Testis (tissue), 2 donors: ENCODE data around the gene SCAP.

Experiments used
- POLR2A ChIP-seq: fragments of 450-650 bp; IDR thresholded peaks from one replicate; pipeline ENCODE4 v1.6.1; 2017; ENCODE audit warnings: antibody characterized with exemption, mild to moderate bottlenecking, moderate library complexity
- TF ChIP-seq, protein P1 (sequence below), 3 experiments: fragments of 450-650 bp in 2 of 3; fragments of 200-600 bp in 1 of 3; sonication (generic) in 1 of 3; IDR thresholded peaks; one replicate each; pipeline ENCODE4 v1.5.1; 2016 to 2019; ENCODE audit warnings: antibody characterized with exemption in 3 of 3, mild to moderate bottlenecking in 2 of 3, moderate library complexity in 1 of 3

DNA sequence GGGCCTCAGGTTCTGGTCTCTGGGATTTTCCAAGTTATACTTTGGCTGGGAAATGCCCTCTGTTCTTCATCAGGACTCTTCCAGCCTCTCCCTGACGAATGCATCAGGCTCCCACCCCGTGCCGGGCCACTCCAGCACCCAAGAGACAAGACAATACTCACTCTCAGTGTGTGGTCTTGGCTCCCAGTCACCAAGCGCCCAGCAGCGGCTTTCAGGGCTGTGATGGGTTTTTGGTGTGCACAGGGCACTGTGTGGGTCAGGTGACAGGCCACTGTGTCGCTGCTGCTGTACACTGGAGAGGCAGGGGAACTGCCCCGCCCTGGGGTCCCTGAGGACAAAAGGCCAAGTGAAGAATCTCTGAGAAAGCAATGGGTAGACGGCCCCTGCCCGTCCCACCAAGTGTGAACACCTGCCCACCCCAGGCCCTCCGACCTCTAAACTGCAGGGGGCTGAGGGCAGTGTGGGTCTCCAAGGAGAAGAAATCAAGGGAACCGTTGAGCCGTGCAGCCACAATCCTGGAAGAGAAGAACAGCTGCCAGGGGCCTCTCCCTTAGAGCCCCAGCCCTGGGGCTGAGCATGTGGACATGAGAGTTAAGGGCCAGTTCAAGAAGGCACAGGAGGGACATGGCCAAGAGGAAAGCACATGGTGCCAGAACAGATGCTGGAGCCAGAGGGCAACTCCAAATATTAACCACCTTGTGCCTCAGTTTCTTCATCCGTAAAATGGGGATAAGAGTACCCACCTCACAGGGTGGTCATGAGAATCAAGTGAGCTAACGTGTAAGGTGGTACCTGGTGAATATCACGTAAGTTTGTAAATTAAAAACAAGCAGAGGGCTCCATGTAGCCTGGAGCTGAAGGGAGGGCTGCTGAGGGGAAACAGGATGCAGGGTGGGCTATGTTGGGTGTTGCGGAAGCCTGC lies 60.8 kb downstream of the SCAP start:
- TF ChIP-seq POLR2A: no peak
- TF ChIP-seq, protein P1, sequence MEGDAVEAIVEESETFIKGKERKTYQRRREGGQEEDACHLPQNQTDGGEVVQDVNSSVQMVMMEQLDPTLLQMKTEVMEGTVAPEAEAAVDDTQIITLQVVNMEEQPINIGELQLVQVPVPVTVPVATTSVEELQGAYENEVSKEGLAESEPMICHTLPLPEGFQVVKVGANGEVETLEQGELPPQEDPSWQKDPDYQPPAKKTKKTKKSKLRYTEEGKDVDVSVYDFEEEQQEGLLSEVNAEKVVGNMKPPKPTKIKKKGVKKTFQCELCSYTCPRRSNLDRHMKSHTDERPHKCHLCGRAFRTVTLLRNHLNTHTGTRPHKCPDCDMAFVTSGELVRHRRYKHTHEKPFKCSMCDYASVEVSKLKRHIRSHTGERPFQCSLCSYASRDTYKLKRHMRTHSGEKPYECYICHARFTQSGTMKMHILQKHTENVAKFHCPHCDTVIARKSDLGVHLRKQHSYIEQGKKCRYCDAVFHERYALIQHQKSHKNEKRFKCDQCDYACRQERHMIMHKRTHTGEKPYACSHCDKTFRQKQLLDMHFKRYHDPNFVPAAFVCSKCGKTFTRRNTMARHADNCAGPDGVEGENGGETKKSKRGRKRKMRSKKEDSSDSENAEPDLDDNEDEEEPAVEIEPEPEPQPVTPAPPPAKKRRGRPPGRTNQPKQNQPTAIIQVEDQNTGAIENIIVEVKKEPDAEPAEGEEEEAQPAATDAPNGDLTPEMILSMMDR (IDR thresholded peaks at IDR 0.05): no peak
